IMR-90 (cell line): ENCODE measurements around the gene SRRM1. TPM values are rescaled to one million over a fixed set of nuclear protein-coding genes. Genes with fewer than 3 reads are reported as not detected.

ENCODE experiments used
- ATAC-seq: fragments of 200-7000 bp; cut with Tn5 transposase; 2 replicates; pipeline ENCODE4 v1.9.1; 2020; ENCODE audit warnings: low read depth, mild to moderate bottlenecking, moderate library complexity
- BruUV-seq: library from RNA; stranded (reverse); fragments of 400-500 nt; replicated peaks from 2 replicates; lab custom pipeline; 2021; lab: Mats Ljungman, UMichigan
- CTCF ChIA-PET: fragments of 300-600 bp; formaldehyde crosslinking; extraction: SDS; loops from one replicate; lab custom pipeline; 2021; ENCODE audit warnings: antibody characterized with exemption; lab: Yijun Ruan, JAX
- POLR2A ChIA-PET: fragments of 300-600 bp; sonication (Branson Sonifier 250); formaldehyde crosslinking; loops from one replicate; lab custom pipeline; 2022; ENCODE audit warnings: antibody characterized with exemption; ENCODE audit not compliant: unreplicated experiment; lab: Charles Lee
- DNase-seq: peaks from one replicate; pipeline ENCODE4 v3.0.0; 2013
- H2AFZ ChIP-seq: replicated peaks from 2 replicates; pipeline ENCODE3; 2013; ENCODE audit warnings: low read length, mild to moderate bottlenecking; ENCODE audit not compliant: poor library complexity
- H2AK5ac ChIP-seq: 2 replicates; pipeline ENCODE4 v1.6.1; 2013; ENCODE audit warnings: low read depth, low read length, inconsistent platforms
- H2AK9ac ChIP-seq: replicated peaks from 2 replicates; pipeline ENCODE3; 2013; ENCODE audit warnings: mild to moderate bottlenecking, low read depth, low read length, moderate library complexity; ENCODE audit not compliant: poor library complexity
- H2BK120ac ChIP-seq: 2 replicates; pipeline ENCODE4 v1.6.1; 2013; ENCODE audit warnings: low read depth, low read length, inconsistent platforms
- H2BK15ac ChIP-seq: 3 replicates; pipeline ENCODE4 v1.6.1; 2013; ENCODE audit warnings: low read depth, low read length, inconsistent platforms
- H2BK20ac ChIP-seq: 2 replicates; pipeline ENCODE4 v1.6.1; 2013; ENCODE audit warnings: low read depth, mild to moderate bottlenecking, inconsistent platforms, low read length, moderate library complexity
- H2BK5ac ChIP-seq: 2 replicates; pipeline ENCODE4 v1.6.1; 2013; ENCODE audit warnings: mild to moderate bottlenecking, low read depth, low read length, inconsistent platforms; ENCODE audit not compliant: poor library complexity, severe bottlenecking
- H3K14ac ChIP-seq: replicated peaks from 2 replicates; pipeline ENCODE4 v1.6.1; 2013; ENCODE audit warnings: low read depth, low read length, inconsistent platforms
- H3K18ac ChIP-seq: 2 replicates; pipeline ENCODE4 v1.6.1; 2013; ENCODE audit warnings: low read depth, low read length, control low read depth
- H3K23ac ChIP-seq: 2 replicates; pipeline ENCODE4 v1.6.1; 2013; ENCODE audit warnings: low read depth, low read length, inconsistent platforms
- H3K27ac ChIP-seq: 2 replicates; pipeline ENCODE4 v1.5.1; 2013; ENCODE audit warnings: mild to moderate bottlenecking, control low read depth, low read length; ENCODE audit not compliant: insufficient read depth
- H3K27me3 ChIP-seq: 2 replicates; pipeline ENCODE4 v1.6.1; 2013; ENCODE audit warnings: low read length; ENCODE audit not compliant: control insufficient read depth, insufficient read depth
- H3K36me3 ChIP-seq: 2 replicates; pipeline ENCODE4 v1.6.1; 2013; ENCODE audit warnings: low read length, mixed read lengths; ENCODE audit not compliant: control insufficient read depth, insufficient read depth
- H3K4ac ChIP-seq: 2 replicates; pipeline ENCODE4 v1.6.1; 2013; ENCODE audit warnings: low read depth, low read length, inconsistent platforms
- H3K4me1 ChIP-seq: 2 replicates; pipeline ENCODE4 v1.6.1; 2013; ENCODE audit warnings: low read length, mixed read lengths; ENCODE audit not compliant: control insufficient read depth, insufficient read depth
- H3K4me2 ChIP-seq: 2 replicates; pipeline ENCODE4 v1.6.1; 2013; ENCODE audit warnings: low read depth, mild to moderate bottlenecking, control low read depth, low read length, moderate library complexity
- H3K4me3 ChIP-seq: 2 replicates; pipeline ENCODE4 v1.5.1; 2013; ENCODE audit warnings: low read depth, mild to moderate bottlenecking, control low read depth, low read length, moderate library complexity; ENCODE audit not compliant: insufficient read depth
- H3K56ac ChIP-seq: 2 replicates; pipeline ENCODE4 v1.6.1; 2013; ENCODE audit warnings: low read length, inconsistent platforms; ENCODE audit not compliant: insufficient read depth; ENCODE audit errors: extremely low read depth
- H3K79me1 ChIP-seq, 2 experiments: 2 replicates each; pipeline ENCODE4 v1.6.1; 2013; ENCODE audit warnings: low read length in 2 of 2, inconsistent platforms in 1 of 2, low read depth in 1 of 2
- H3K9ac ChIP-seq: 2 replicates; pipeline ENCODE4 v1.6.1; 2013; ENCODE audit warnings: low read depth, low read length, control low read depth
- H3K9me1 ChIP-seq: 2 replicates; pipeline ENCODE4 v1.6.1; 2013; ENCODE audit warnings: low read length, inconsistent platforms; ENCODE audit not compliant: insufficient read depth
- H3K9me3 ChIP-seq: 2 replicates; pipeline ENCODE4 v1.6.1; 2013; ENCODE audit warnings: low read length; ENCODE audit not compliant: control insufficient read depth, insufficient read depth
- H4K20me1 ChIP-seq: 2 replicates; pipeline ENCODE4 v1.6.1; 2013; ENCODE audit warnings: low read length, inconsistent platforms; ENCODE audit not compliant: insufficient read depth
- H4K5ac ChIP-seq: 2 replicates; pipeline ENCODE4 v1.6.1; 2013; ENCODE audit warnings: mild to moderate bottlenecking, low read depth, low read length, control low read depth
- H4K8ac ChIP-seq, 2 experiments: 2 replicates each; pipeline ENCODE4 v1.6.1; 2013; ENCODE audit warnings: low read depth in 2 of 2, low read length in 2 of 2, control low read depth in 1 of 2, inconsistent platforms in 1 of 2
- H4K91ac ChIP-seq: 2 replicates; pipeline ENCODE4 v1.6.1; 2013; ENCODE audit warnings: low read depth, low read length, inconsistent platforms; ENCODE audit not compliant: insufficient read depth
- BHLHE40 ChIP-seq: fragments of 150-350 bp; IDR thresholded peaks from 2 replicates; pipeline ENCODE4 v1.6.1; 2016; ENCODE audit warnings: mild to moderate bottlenecking, low read depth, low read length
- CEBPB ChIP-seq: IDR thresholded peaks from 2 replicates; pipeline ENCODE4 v1.6.1; 2012; ENCODE audit warnings: low read depth, low read length, improper control_type of control experiment
- CHD1 ChIP-seq: IDR thresholded peaks from 2 replicates; pipeline ENCODE4 v1.6.1; 2012; ENCODE audit warnings: low read depth, low read length, improper control_type of control experiment
- FOS ChIP-seq: fragments of 150-350 bp; IDR thresholded peaks from 2 replicates; pipeline ENCODE4 v1.6.1; 2016; ENCODE audit warnings: low read depth, low read length
- MAFK ChIP-seq: IDR thresholded peaks from 2 replicates; pipeline ENCODE4 v1.6.1; 2012; ENCODE audit warnings: low read depth, low read length, improper control_type of control experiment
- MAZ ChIP-seq: IDR thresholded peaks from 2 replicates; pipeline ENCODE4 v1.6.1; 2012; ENCODE audit warnings: low read depth, mild to moderate bottlenecking, low read length, improper control_type of control experiment, moderate library complexity, borderline replicate concordance
- MXI1 ChIP-seq: IDR thresholded peaks from 2 replicates; pipeline ENCODE4 v1.6.1; 2012; ENCODE audit warnings: low read depth, mild to moderate bottlenecking, low read length, moderate library complexity, borderline replicate concordance
- NFE2L2 ChIP-seq: fragments of 150-350 bp; IDR thresholded peaks from 2 replicates; pipeline ENCODE4 v1.6.1; 2016; ENCODE audit warnings: low read depth, mild to moderate bottlenecking, low read length
- POLR2A ChIP-seq: IDR thresholded peaks from 2 replicates; pipeline ENCODE4 v1.6.1; 2012; ENCODE audit warnings: mild to moderate bottlenecking, low read depth, low read length
- RAD21 ChIP-seq: IDR thresholded peaks from 2 replicates; pipeline ENCODE4 v1.6.1; 2012; ENCODE audit warnings: low read length, improper control_type of control experiment
- RCOR1 ChIP-seq: IDR thresholded peaks from 2 replicates; pipeline ENCODE4 v1.6.1; 2012; ENCODE audit warnings: mild to moderate bottlenecking, low read length, improper control_type of control experiment; ENCODE audit not compliant: insufficient replicate concordance
- RFX5 ChIP-seq: IDR thresholded peaks from 2 replicates; pipeline ENCODE4 v1.8.0; 2012; ENCODE audit warnings: low read depth, mild to moderate bottlenecking, low read length, moderate library complexity
- SMC3 ChIP-seq: fragments of 150-350 bp; IDR thresholded peaks from 2 replicates; pipeline ENCODE4 v1.6.1; 2016; ENCODE audit warnings: low read depth, mild to moderate bottlenecking, antibody characterized with exemption, low read length, moderate library complexity
- WGBS, 2 experiments: methylation state at CpG; one replicate each; pipeline versions ENCODE4 v1.1.5 to v1.1.7; 2013; ENCODE audit warnings: missing lambda C conversion rate in 2 of 2; ENCODE audit not compliant: insufficient read length in 1 of 2; ENCODE audit errors: extremely low coverage in 2 of 2; 5-methylcytosine and 5-hydroxymethylcytosine counted together
- dilution Hi-C: fragments of 300-500 bp; cut with HindIII; formaldehyde crosslinking; loops from one replicate; pipeline ENCODE4 v1.14.3; 2018; ENCODE audit warnings: low sequenced_read_pairs; ENCODE audit not compliant: unreplicated experiment
- in situ Hi-C: fragments of 300-500 bp; cut with MboI; formaldehyde crosslinking; loops from 3 replicates; pipeline ENCODE4 v1.14.3; 2019; ENCODE audit warnings: low sequenced_read_pairs, inconsistent platforms, mixed read lengths
- intact Hi-C: fragments of 100-400 bp; cut with micrococcal nuclease; formaldehyde crosslinking; loops from 2 replicates; pipeline ENCODE4 v1.10.0; 2022
- polyA plus RNA-seq, 3 experiments: library from polyadenylated mRNA; depleted of rRNA; stranded (reverse); fragments of >200 nt; gene quantifications; 2 replicates each; pipeline ENCODE4 v1.2.3, GENCODE V29; 2012; ENCODE audit warnings: low replicate concordance in 1 of 3
- total RNA-seq: library from RNA; depleted of rRNA; stranded (reverse); fragments of >200 nt; gene quantifications from 2 replicates; pipeline ENCODE4 v1.2.3, GENCODE V29; 2012
- TF ChIP-seq, protein P1 (sequence below): fragments of 150-350 bp; IDR thresholded peaks from 2 replicates; pipeline ENCODE4 v1.6.1; 2016; ENCODE audit warnings: low read depth, mild to moderate bottlenecking, low read length, moderate library complexity, borderline replicate concordance
- TF ChIP-seq, protein P2 (sequence below): fragments of 150-350 bp; IDR thresholded peaks from 2 replicates; pipeline ENCODE4 v1.6.1; 2017; ENCODE audit warnings: mild to moderate bottlenecking, antibody characterized with exemption, low read length, low read depth
- TF ChIP-seq, protein P3 (sequence below): conservative IDR thresholded peaks from 2 replicates; pipeline ENCODE4 v1.5.1; 2012; ENCODE audit warnings: mild to moderate bottlenecking, low read depth, low read length, improper control_type of control experiment

The SRRM1 gene
- total and polyA plus RNA-seq, 2 of the 4 experiments (the other 2 are of a cell fraction), result 13.6 to 94.1 TPM

DNA sequence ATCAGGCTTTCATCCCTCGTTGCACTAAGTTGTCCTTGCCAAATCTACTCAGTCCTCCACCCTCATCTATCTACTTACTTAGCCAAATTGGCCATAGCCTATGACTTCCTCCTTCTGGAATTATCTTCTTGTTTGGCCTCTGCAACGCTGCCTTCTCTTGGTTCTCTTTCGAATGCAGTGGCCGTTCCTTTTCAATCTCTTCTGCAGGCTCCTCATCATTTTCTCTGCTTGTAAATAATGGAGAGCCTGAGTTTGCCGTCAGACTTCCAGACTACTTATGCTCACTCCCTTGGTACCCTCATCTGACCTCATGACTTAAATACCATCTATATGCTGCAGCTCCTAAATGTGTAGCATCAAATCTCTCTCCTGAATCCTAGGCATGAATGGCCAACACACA is 22.4 kb upstream of the SRRM1 start:
- Histone ChIP-seq H3K18ac (no peak overlapping the region), H2BK15ac (no peak overlapping the region), H2AK5ac (no peak overlapping the region), H3K27ac (no peak overlapping the region), H4K20me1 (no peaks in the 10 kb centered on the region), H3K9me3 (no peaks in the 10 kb centered on the region), H2BK5ac (no peak overlapping the region), H3K4ac (no peak overlapping the region), H2BK120ac (no peak overlapping the region), H3K9ac (no peak overlapping the region), H3K23ac (no peak overlapping the region), H3K14ac (no peak overlapping the region), H3K56ac (no peak overlapping the region), H2BK20ac (no peak overlapping the region), H3K36me3 (no peaks in the 10 kb centered on the region), H3K9me1 (no peaks in the 10 kb centered on the region), H3K4me1 (no peaks in the 10 kb centered on the region), H2AK9ac (no peak overlapping the region), H4K8ac (no peak overlapping the region), H2AFZ (no peak overlapping the region), H3K4me3 (no peak overlapping the region), H3K79me1 (no peaks in the 10 kb centered on the region), H3K27me3 (peaks cover 19% of the 10 kb centered on the region), H4K91ac (no peak overlapping the region), H4K5ac (no peak overlapping the region), H3K4me2 (no peak overlapping the region)
- TF ChIP-seq FOS, result no peak
- TF ChIP-seq, protein P1, sequence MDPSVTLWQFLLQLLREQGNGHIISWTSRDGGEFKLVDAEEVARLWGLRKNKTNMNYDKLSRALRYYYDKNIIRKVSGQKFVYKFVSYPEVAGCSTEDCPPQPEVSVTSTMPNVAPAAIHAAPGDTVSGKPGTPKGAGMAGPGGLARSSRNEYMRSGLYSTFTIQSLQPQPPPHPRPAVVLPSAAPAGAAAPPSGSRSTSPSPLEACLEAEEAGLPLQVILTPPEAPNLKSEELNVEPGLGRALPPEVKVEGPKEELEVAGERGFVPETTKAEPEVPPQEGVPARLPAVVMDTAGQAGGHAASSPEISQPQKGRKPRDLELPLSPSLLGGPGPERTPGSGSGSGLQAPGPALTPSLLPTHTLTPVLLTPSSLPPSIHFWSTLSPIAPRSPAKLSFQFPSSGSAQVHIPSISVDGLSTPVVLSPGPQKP, result no peak
- no peak for TF ChIP-seq NFE2L2
- no peak for TF ChIP-seq POLR2A
- no peak for TF ChIP-seq MXI1
- TF ChIP-seq, protein P2, sequence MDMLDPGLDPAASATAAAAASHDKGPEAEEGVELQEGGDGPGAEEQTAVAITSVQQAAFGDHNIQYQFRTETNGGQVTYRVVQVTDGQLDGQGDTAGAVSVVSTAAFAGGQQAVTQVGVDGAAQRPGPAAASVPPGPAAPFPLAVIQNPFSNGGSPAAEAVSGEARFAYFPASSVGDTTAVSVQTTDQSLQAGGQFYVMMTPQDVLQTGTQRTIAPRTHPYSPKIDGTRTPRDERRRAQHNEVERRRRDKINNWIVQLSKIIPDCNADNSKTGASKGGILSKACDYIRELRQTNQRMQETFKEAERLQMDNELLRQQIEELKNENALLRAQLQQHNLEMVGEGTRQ, result no peak
- no peak for TF ChIP-seq MAFK
- no peak for TF ChIP-seq MAZ
- no peak for TF ChIP-seq CEBPB
- no peak for TF ChIP-seq RCOR1
- TF ChIP-seq BHLHE40, result no peak
- TF ChIP-seq RFX5, result no peak
- TF ChIP-seq SMC3, result no peak
- no peak for TF ChIP-seq CHD1
- TF ChIP-seq RAD21, result no peak
- TF ChIP-seq, protein P3, sequence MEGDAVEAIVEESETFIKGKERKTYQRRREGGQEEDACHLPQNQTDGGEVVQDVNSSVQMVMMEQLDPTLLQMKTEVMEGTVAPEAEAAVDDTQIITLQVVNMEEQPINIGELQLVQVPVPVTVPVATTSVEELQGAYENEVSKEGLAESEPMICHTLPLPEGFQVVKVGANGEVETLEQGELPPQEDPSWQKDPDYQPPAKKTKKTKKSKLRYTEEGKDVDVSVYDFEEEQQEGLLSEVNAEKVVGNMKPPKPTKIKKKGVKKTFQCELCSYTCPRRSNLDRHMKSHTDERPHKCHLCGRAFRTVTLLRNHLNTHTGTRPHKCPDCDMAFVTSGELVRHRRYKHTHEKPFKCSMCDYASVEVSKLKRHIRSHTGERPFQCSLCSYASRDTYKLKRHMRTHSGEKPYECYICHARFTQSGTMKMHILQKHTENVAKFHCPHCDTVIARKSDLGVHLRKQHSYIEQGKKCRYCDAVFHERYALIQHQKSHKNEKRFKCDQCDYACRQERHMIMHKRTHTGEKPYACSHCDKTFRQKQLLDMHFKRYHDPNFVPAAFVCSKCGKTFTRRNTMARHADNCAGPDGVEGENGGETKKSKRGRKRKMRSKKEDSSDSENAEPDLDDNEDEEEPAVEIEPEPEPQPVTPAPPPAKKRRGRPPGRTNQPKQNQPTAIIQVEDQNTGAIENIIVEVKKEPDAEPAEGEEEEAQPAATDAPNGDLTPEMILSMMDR, result no peak
- ChIA-PET POLR2A (no interaction called here), CTCF (interaction anchor here (1.0 kb wide), 1 partner anchor 10 kb away, joined by 3 read pairs; no protein-coding TSS in a partner anchor)
- intact Hi-C loops, result loop anchor here (5.0 kb wide), 1 partner anchor 548 kb away; no protein-coding TSS in a partner anchor
- BruUV-seq, result no TSS peak
- no peak for DNase-seq
- in situ Hi-C loops, result no loop called here
- dilution Hi-C loops, result no loop called here
- ATAC-seq, result no peak
- 0% methylated on average over 1 of the region's 5 CpGs; no CpG with 5 or more reads in 1 of the 2 experiments for WGBS, 2 experiments
